KBM-7 (cell line): ENCODE measurements around the gene NFIB.

Experiments
- DNase-seq: peaks from one replicate; pipeline ENCODE4 v3.0.0-alpha.2; 2015
- in situ Hi-C: fragments of 300-500 bp; cut with MboI; formaldehyde crosslinking; loops from 2 replicates; pipeline ENCODE4 v1.14.3; 2020; ENCODE audit warnings: low sequenced_read_pairs, low pct_unique_long_range_greater_than_20kb, mixed read lengths

The NFIB gene

GRCh38 chr9:14183001-14183400 is 130.9 kb downstream of the NFIB start:
- DNase-seq: no peak
- in situ Hi-C loops: loop anchor here (25.0 kb wide), 1 partner anchor 104 kb away; no protein-coding TSS in a partner anchor

DNA sequence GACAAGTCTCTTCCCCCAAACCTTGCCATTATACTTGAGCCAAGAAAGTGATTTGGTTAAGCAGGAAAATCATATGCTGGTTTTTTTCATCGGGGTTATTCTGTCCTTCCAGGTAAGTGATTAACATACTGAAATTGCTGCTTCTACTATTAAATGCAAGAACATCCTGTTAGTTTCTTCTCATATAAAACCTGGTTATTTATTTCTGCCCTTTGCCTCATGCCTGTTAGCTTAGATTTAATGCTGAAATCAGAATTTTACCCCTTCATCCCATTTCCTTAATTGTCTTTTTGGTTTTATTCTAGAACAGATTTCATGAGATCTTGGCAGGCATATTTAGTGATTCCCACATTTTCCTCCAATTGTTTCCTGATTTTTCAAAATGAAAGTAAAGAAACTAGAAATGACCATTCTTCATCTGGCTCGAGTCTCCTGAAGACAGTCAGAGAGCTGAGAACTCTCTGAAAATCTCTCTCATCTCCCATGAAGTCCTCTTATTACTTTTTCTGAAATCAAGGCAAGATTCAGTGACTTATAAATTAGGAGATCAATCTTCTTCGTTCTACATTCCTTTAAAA is 132.9 kb downstream of the NFIB start:
- no peak for DNase-seq
- in situ Hi-C loops: loop anchor here (25.0 kb wide), 1 partner anchor 106 kb away; no protein-coding TSS in a partner anchor

- no peak for DNase-seq
- in situ Hi-C loops: loop anchor here (25.0 kb wide), 1 partner anchor 107 kb away; no protein-coding TSS in a partner anchor
Observed at GRCh38 chr9:14180093-14180959, 133.6 kb downstream of the NFIB start.

- no peak for DNase-seq
Observed at GRCh38 chr9:14179449-14179848, 134.5 kb downstream of the NFIB start.

GRCh38 chr9:14175778-14176177 is 138.2 kb downstream of the NFIB start:
- in situ Hi-C loops: loop anchor here (25.0 kb wide), 1 partner anchor 112 kb away; no protein-coding TSS in a partner anchor
- DNase-seq: no peak

More at GRCh38 chr9:14179449-14179848, 134.5 kb downstream of the NFIB start:
- in situ Hi-C loops: loop anchor here (25.0 kb wide), 1 partner anchor 108 kb away; no protein-coding TSS in a partner anchor

DNA sequence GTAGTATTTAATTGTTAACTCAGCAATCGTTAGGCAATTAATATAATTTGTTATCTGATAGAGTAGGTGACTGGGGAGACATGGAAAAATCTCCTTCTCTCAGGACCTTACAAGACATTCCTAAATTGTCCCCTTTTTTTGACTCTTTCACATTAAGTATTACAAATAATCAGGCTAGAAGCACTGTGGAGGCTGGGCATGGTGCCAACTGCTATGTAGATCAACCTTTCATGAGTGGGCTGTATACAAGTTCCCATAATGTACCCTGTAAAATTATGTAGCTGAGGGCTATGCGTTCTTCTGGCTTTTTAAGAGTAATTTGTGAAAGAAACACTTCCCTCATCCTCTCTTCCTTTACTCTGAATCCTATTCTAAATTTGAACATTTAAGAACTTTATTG is 140.2 kb downstream of the NFIB start:
- no peak for DNase-seq
- in situ Hi-C loops: no loop called here

DNA sequence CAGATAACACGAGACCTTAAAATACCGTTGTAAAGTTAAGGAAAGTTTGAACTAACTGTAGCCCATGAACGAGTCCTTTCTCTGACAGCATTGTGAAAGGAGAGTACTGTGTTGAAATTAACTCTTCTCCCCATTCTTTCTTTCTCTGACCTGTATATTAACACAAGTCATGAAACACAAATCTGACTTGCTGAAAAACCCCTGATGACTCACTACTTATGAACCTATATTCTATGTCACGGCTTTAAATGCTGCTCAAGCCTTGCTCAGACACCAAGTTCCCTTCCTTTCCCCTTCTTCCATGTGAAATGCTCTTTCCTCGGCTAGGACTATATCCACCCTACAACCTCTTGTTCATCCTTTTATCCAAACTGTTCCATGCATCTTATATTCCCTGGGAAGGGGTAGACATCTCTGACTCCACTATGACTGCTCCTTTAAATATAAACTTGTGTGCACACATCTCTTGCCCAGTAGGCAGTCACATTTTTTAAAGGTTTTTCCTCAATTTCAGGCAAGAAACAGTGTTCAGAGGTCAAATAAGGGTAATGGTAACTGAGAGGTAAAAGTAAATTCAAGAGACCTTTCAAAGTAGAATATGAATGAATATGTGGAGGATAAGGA is 142.9 kb downstream of the NFIB start:
- no peak for DNase-seq
- in situ Hi-C loops: no loop called here

- no peak for DNase-seq
- in situ Hi-C loops: no loop called here
Observed at GRCh38 chr9:14170392-14170931, 143.5 kb downstream of the NFIB start.

DNA sequence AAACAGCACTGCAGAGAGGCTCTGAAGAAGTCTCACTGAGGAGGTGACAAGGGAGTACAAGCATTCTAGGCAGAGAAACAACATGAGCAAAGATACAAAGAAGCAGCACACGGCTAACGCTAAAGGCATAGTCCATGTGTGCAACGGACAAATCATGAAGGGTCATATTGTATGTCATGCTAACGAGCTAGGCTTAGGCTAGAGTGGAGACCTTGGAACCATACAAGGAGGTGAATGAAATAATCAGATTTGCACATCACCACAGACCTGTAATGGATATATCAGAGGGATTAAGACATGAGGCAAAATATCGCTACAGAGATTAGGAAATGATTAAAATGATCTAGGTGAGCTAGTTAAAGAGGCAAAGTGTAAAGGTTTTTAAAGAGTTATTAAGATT is 145.6 kb downstream of the NFIB start:
- no peak for DNase-seq
- in situ Hi-C loops: no loop called here

DNA sequence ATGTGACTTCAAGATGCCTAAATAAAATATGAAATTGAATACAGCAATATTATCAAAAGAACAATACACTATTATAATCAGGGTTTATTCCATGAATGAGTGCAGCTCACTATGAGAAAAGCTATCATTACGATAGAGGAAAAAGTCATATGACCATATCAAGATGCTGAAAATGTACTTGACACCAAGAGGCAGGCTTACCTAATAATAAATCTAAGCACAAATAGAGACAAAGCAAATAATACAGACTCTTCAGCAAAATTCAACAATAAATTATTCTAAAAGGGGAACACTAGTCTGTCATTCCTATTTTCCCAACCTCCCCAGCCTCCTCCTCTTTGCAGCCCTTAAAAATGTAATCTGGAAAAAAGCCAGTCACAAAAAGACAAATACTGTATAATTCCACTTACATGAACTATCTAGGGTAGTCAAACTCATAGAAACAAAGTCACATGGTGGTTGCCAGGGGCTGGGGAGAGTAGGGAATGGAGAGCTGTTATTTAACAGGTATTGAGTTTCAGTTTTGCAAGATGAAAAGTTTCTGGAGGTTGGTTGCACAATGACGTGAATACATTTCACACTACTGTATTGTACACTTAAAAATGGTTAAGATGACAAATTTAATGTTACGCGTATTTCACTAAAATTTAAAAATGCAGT is 148.4 kb downstream of the NFIB start:
- in situ Hi-C loops: no loop called here

DNA sequence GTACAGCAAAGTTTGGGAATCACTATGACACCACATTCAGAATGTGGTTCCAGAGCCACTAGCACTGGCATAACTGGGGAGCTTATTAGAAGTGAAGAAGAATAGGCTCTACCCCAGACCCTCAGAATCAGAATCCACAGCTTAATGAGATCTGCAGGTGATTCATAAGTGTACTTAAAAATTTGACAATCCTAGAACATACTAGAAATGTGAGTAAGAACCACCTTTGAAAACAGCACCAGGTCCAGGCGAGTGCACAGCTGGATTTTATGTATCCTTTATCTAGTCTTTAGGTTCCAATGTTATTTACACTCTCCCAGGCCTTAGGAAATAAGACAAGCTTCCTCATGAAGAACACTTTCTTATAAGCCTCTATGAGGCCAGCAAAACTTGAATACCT is 149.0 kb downstream of the NFIB start:
- no peak for DNase-seq
- in situ Hi-C loops: no loop called here

More for the DNA sequence above, 148.4 kb downstream of the NFIB start:
- DNase-seq: no peak

DNA sequence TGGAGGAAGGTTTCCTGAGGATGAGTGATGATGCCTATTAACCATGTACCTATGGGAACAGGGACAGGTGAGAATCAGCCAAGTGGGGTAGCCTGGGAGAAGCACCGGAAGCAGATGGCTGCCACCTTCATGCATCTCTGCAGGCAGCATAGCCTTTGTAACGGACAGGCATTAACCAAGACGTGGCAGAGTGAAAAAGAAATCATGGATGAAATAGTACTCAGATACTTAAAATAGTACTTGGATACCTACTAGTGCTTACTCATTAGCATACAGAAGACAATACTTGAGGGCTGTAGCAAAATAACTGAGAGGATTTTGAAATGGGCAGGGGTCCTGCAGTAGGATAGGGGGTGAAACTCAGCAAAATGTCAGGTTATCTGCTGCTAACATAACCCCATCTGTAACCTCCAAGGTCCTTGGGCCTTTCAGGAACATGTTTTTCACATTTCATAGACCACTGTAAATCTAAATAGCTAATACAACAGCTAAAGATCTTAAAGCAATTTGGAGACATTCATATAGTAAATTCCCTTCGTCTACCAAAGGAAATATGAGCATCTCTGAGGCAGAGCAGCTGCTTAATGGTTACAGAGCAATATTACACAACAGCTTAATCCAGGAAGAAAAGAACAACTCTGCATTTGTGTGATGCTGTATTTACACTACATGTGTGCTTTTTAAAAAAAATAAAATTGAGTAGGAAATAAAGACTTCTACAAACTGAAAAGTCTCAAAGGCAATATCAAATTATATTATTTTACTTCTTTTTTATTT is 154.3 kb downstream of the NFIB start:
- in situ Hi-C loops: no loop called here

DNA sequence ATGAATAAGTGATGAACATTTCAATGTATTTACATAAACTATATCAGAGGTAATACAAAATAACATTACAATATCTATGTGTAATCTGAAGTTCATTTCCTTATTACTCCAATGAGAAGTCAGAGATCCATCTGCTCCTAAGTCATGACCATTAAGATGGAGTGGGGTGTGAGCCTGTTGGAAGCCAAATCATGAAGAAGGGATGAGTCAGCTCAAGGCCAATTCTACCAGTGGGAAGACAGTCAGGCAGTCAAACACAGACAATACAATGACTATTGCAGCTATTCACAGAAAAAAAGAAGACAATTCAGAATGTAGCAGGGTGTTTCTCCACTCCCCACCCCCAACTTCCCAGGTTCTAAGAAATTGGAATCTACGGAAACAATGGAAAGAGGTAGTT is 155.0 kb downstream of the NFIB start:
- DNase-seq: no peak
- in situ Hi-C loops: no loop called here

More for the DNA sequence above, 154.3 kb downstream of the NFIB start:
- no peak for DNase-seq

- in situ Hi-C loops: no loop called here
- no peak for DNase-seq
Observed at GRCh38 chr9:14158136-14158813, 155.7 kb downstream of the NFIB start.

DNA sequence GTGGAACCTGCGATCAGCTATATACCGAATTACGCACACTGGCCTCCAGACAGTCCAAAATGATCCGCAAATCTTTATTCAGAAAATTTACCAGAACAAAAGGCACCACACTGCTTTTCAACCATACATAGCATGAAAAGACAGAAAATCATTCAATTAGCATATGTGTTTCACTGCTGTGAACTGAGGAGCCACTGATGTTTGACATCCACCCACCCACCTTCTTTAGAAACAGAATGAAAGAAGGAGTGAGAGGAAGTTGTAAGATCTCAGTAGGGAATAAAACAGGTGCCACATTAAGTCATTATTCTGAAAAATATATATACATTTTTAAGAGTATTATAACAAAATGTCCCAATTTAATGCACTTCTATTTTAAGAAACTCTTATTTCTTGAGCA is 156.8 kb downstream of the NFIB start:
- no peak for DNase-seq
- in situ Hi-C loops: no loop called here

DNA sequence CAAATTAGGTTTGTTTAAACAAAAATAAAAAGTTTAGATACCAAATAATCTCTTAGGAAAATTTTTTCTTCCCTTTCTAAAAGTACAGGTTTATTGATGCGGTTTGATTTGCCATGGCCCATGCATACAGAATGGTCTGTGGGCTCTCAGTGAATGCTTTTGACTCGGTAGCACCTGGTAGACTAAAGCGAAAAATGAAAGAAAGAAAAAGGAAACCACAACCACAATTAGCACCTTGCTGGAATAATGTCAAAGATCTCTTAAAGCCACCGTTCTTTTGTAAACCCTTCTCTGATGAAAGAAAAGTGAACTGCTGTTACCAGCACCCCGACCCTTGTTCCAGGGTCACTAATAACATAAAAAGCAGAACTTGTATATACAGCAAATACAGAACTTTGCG is 157.9 kb downstream of the NFIB start:
- in situ Hi-C loops: no loop called here
- DNase-seq: no peak

GRCh38 chr9:14155237-14155636 is 158.7 kb downstream of the NFIB start:
- in situ Hi-C loops: no loop called here
- DNase-seq: no peak

- in situ Hi-C loops: no loop called here
- DNase-seq: no peak
Observed at GRCh38 chr9:14153310-14153720, 160.6 kb downstream of the NFIB start.
